H9 (cell line): ENCODE data around the gene KLF13. TPM values are rescaled to one million over a fixed set of nuclear protein-coding genes. Genes with fewer than 3 reads are reported as not detected.

ENCODE experiments used
- DNase-seq: peaks from one replicate; pipeline ENCODE4 v3.0.0-alpha.2; 2017
- H2AFZ ChIP-seq: one replicate; pipeline ENCODE4 v1.6.1; 2013; ENCODE audit warnings: mild to moderate bottlenecking, low read length, control low read depth, moderate library complexity
- H2AK5ac ChIP-seq: 2 replicates; pipeline ENCODE4 v1.6.1; 2013; ENCODE audit warnings: low read length, control low read depth, mixed read lengths; ENCODE audit not compliant: insufficient read length
- H2BK120ac ChIP-seq: one replicate; pipeline ENCODE4 v1.6.1; 2013; ENCODE audit warnings: low read depth, mild to moderate bottlenecking, low read length, control low read depth, inconsistent platforms; ENCODE audit not compliant: poor library complexity, severe bottlenecking
- H2BK12ac ChIP-seq: 2 replicates; pipeline ENCODE4 v1.6.1; 2013; ENCODE audit warnings: low read length, control low read depth, mixed read lengths, low read depth; ENCODE audit not compliant: insufficient read length
- H2BK15ac ChIP-seq: 2 replicates; pipeline ENCODE4 v1.6.1; 2013; ENCODE audit warnings: low read depth, low read length, control low read depth
- H2BK20ac ChIP-seq: one replicate; pipeline ENCODE4 v1.6.1; 2013; ENCODE audit warnings: low read depth, mild to moderate bottlenecking, low read length, control low read depth, inconsistent platforms; ENCODE audit not compliant: poor library complexity, severe bottlenecking
- H2BK5ac ChIP-seq: 2 replicates; pipeline ENCODE4 v1.6.1; 2013; ENCODE audit warnings: low read length, control low read depth, mixed read lengths; ENCODE audit not compliant: insufficient read length
- H3K14ac ChIP-seq: 2 replicates; pipeline ENCODE4 v1.6.1; 2013; ENCODE audit warnings: low read length, control low read depth; ENCODE audit not compliant: insufficient read depth
- H3K18ac ChIP-seq: 2 replicates; pipeline ENCODE4 v1.6.1; 2013; ENCODE audit warnings: low read depth, mild to moderate bottlenecking, mixed read lengths, low read length, control low read depth; ENCODE audit not compliant: insufficient read length
- H3K23ac ChIP-seq: 2 replicates; pipeline ENCODE4 v1.6.1; 2013; ENCODE audit warnings: low read length, control low read depth, mixed read lengths, low read depth; ENCODE audit not compliant: insufficient read length
- H3K23me2 ChIP-seq: 2 replicates; pipeline ENCODE4 v1.6.1; 2013; ENCODE audit warnings: low read depth, mild to moderate bottlenecking, mixed read lengths, low read length, control low read depth; ENCODE audit not compliant: insufficient read length, poor library complexity, severe bottlenecking
- H3K27ac ChIP-seq: 2 replicates; pipeline ENCODE4 v1.5.1; 2013; ENCODE audit warnings: low read length, control low read depth, mixed read lengths, low read depth; ENCODE audit not compliant: insufficient read length
- H3K27me3 ChIP-seq: 2 replicates; pipeline ENCODE4 v1.6.1; 2013; ENCODE audit warnings: low read length, control low read depth, inconsistent platforms; ENCODE audit not compliant: insufficient read depth
- H3K4ac ChIP-seq: 2 replicates; pipeline ENCODE4 v1.6.1; 2013; ENCODE audit warnings: low read depth, mild to moderate bottlenecking, control low read depth, inconsistent platforms, low read length, moderate library complexity
- H3K4me1 ChIP-seq: 2 replicates; pipeline ENCODE4 v1.6.1; 2013; ENCODE audit warnings: low read length, control low read depth, inconsistent platforms; ENCODE audit not compliant: insufficient read depth
- H3K4me2 ChIP-seq: 2 replicates; pipeline ENCODE4 v1.6.1; 2013; ENCODE audit warnings: low read length, control low read depth, mixed read lengths; ENCODE audit not compliant: insufficient read length, insufficient read depth
- H3K56ac ChIP-seq: 2 replicates; pipeline ENCODE4 v1.6.1; 2013; ENCODE audit warnings: low read depth, mild to moderate bottlenecking, mixed read lengths, low read length, control low read depth; ENCODE audit not compliant: insufficient read length
- H3K79me1 ChIP-seq: 2 replicates; pipeline ENCODE4 v1.6.1; 2013; ENCODE audit warnings: low read depth, mild to moderate bottlenecking, moderate library complexity, low read length, control low read depth, inconsistent platforms; ENCODE audit not compliant: insufficient read depth, poor library complexity, severe bottlenecking
- H3K79me2 ChIP-seq: 2 replicates; pipeline ENCODE4 v1.6.1; 2013; ENCODE audit warnings: low read length, control low read depth, inconsistent platforms; ENCODE audit not compliant: insufficient read depth
- H3K9ac ChIP-seq: 2 replicates; pipeline ENCODE4 v1.6.1; 2013; ENCODE audit warnings: low read length, control low read depth, mixed read lengths; ENCODE audit not compliant: insufficient read length; ENCODE audit errors: extremely low read depth
- H3K9me3 ChIP-seq: one replicate; pipeline ENCODE4 v1.6.1; 2013; ENCODE audit warnings: low read depth, low read length, inconsistent platforms; ENCODE audit not compliant: control insufficient read depth
- H3T11ph ChIP-seq: one replicate; pipeline ENCODE4 v1.6.1; 2013; ENCODE audit warnings: mild to moderate bottlenecking, low read length, control low read depth, inconsistent platforms
- H4K20me1 ChIP-seq: one replicate; pipeline ENCODE4 v1.6.1; 2013; ENCODE audit not compliant: control insufficient read depth, insufficient read length, insufficient read depth
- H4K5ac ChIP-seq: 2 replicates; pipeline ENCODE4 v1.6.1; 2013; ENCODE audit warnings: low read depth, mild to moderate bottlenecking, mixed read lengths, low read length, control low read depth; ENCODE audit not compliant: insufficient read length
- H4K8ac ChIP-seq: replicated peaks from 2 replicates; pipeline ENCODE4 v1.6.1; 2013; ENCODE audit warnings: low read length, control low read depth, mixed read lengths, low read depth; ENCODE audit not compliant: insufficient read length
- H4K91ac ChIP-seq: 2 replicates; pipeline ENCODE4 v1.6.1; 2013; ENCODE audit warnings: low read depth, mild to moderate bottlenecking, moderate library complexity, mixed read lengths, low read length, control low read depth; ENCODE audit not compliant: insufficient read length
- H3K27ac Mint-ChIP-seq, 3 experiments: 2 replicates in 2 of 3; 3 replicates in 1 of 3; pipeline ENCODE4 v1.8.0; 2020 to 2021; ENCODE audit warnings: mixed read lengths in 3 of 3, mild to moderate bottlenecking in 1 of 3, moderate library complexity in 1 of 3
- H3K27me3 Mint-ChIP-seq: 2 replicates; pipeline ENCODE4 v1.8.0; 2021; ENCODE audit warnings: low read depth, mild to moderate bottlenecking, moderate library complexity, mixed read lengths
- H3K36me3 Mint-ChIP-seq, 3 experiments: 2 replicates in 2 of 3; 3 replicates in 1 of 3; pipeline ENCODE4 v1.8.0; 2020 to 2021; ENCODE audit warnings: low read depth in 3 of 3, mixed read lengths in 3 of 3; ENCODE audit not compliant: insufficient read depth in 1 of 3
- H3K4me1 Mint-ChIP-seq, 2 experiments: 2 replicates each; pipeline ENCODE4 v1.8.0; 2020; ENCODE audit warnings: mixed read lengths in 2 of 2
- H3K4me3 Mint-ChIP-seq, 2 experiments: 2 replicates in 1 of 2; 3 replicates in 1 of 2; pipeline ENCODE4 v1.8.0; 2020 to 2021; ENCODE audit warnings: mild to moderate bottlenecking in 2 of 2, mixed read lengths in 2 of 2, moderate library complexity in 1 of 2
- H3K9me3 Mint-ChIP-seq, 2 experiments: 2 replicates in 1 of 2; 3 replicates in 1 of 2; pipeline ENCODE4 v1.8.0; 2020; ENCODE audit warnings: mild to moderate bottlenecking in 2 of 2, mixed read lengths in 2 of 2, moderate library complexity in 1 of 2
- CTCF ChIP-seq: fragments of 200-600 bp; sonication (generic); conservative IDR thresholded peaks from 3 replicates; pipeline ENCODE4 v1.8.0; 2021; ENCODE audit warnings: antibody characterized with exemption, mild to moderate bottlenecking
- WGBS: extraction: QIAGEN DNeasy Blood & Tissue Kit; methylation state at CpG from one replicate; pipeline ENCODE4 v1.1.7; 2013; ENCODE audit warnings: missing lambda C conversion rate, low lambda C conversion rate, mixed read lengths; ENCODE audit not compliant: insufficient read length; ENCODE audit errors: extremely low coverage; 5-methylcytosine and 5-hydroxymethylcytosine counted together
- total RNA-seq: library from RNA; stranded (reverse); gene quantifications from 2 replicates; pipeline ENCODE4 v1.2.1, GENCODE V29; 2021

The KLF13 gene
- total RNA-seq, 1 experiment from 2014 or later = 33.4 TPM

- TF ChIP-seq CTCF = no peak
- no peak overlapping the region for H3K18ac ChIP-seq
- peaks cover 41 to 49% of the 10 kb centered on the region in 2 experiments for H3K4me1 Mint-ChIP-seq
Observed at GRCh38 chr15:31341496-31342195, 15.0 kb downstream of the KLF13 start.

More at GRCh38 chr15:31341496-31342195, 15.0 kb downstream of the KLF13 start:
- Histone ChIP-seq H4K8ac (no peak overlapping the region), H3K27ac (no peak overlapping the region), H2BK20ac (no peak overlapping the region), H3K4me1 (no peaks in the 10 kb centered on the region), H3K4ac (no peak overlapping the region), H4K20me1 (peaks cover 3% of the 10 kb centered on the region), H4K5ac (no peak overlapping the region), H3K56ac (no peak overlapping the region), H3K14ac (no peak overlapping the region), H2BK15ac (no peak overlapping the region), H2BK120ac (no peak overlapping the region), H2BK5ac (no peak overlapping the region), H4K91ac (no peak overlapping the region), H3T11ph (no peak overlapping the region), H2AFZ (no peak overlapping the region), H3K9me3 (no peaks in the 10 kb centered on the region), H3K9ac (no peak overlapping the region), H3K23ac (no peak overlapping the region), H2BK12ac (no peak overlapping the region), H3K79me2 (peaks cover 11% of the 10 kb centered on the region; the same call in 1 of the 2 replicates), H2AK5ac (no peak overlapping the region), H3K23me2 (no peaks in the 10 kb centered on the region), H3K79me1 (no peaks in the 10 kb centered on the region), H3K4me2 (no peak overlapping the region), H3K27me3 (no peaks in the 10 kb centered on the region)
- Mint-ChIP-seq H3K4me3 (no peak overlapping the region), H3K27me3 (no peaks in the 10 kb centered on the region), H3K36me3 (no peaks in the 10 kb centered on the region), H3K9me3 (no peaks in the 10 kb centered on the region), H3K27ac (no peak overlapping the region; a peak in 2 of 7 replicates)
- DNase-seq = no peak
- WGBS = no CpG with 5 or more reads among the region's 4 CpGs
